Smooth muscle cell (in vitro differentiated cells): ENCODE results near the gene HSPA8. TPM values are rescaled to one million over a fixed set of nuclear protein-coding genes. Genes with fewer than 3 reads are reported as not detected.

Experiments used
- DNase-seq: peaks from one replicate; lab custom pipeline; 2025; ENCODE audit not compliant: unreplicated experiment; lab: John Stamatoyannopoulos, UW
- H2AFZ ChIP-seq: fragments of 200-600 bp; sonication (generic); 2 replicates; pipeline ENCODE4 v1.6.0; 2016; ENCODE audit warnings: antibody characterized with exemption, low read depth, mild to moderate bottlenecking
- H3F3A ChIP-seq: fragments of 200-600 bp; sonication (generic); 2 replicates; pipeline ENCODE4 v1.6.0; 2017; ENCODE audit warnings: antibody characterized with exemption, low read depth
- H3K27ac ChIP-seq: fragments of 200-600 bp; sonication (generic); 2 replicates; pipeline ENCODE4 v1.5.1; 2016; ENCODE audit warnings: low read depth, mild to moderate bottlenecking
- H3K27me3 ChIP-seq: fragments of 200-600 bp; sonication (generic); 2 replicates; pipeline ENCODE4 v1.6.1; 2016; ENCODE audit warnings: low read depth, mild to moderate bottlenecking
- H3K36me3 ChIP-seq: fragments of 200-600 bp; sonication (generic); 2 replicates; pipeline ENCODE4 v1.5.1; 2016; ENCODE audit warnings: low read depth
- H3K4me1 ChIP-seq: fragments of 200-600 bp; sonication (generic); 2 replicates; pipeline ENCODE4 v1.5.1; 2016; ENCODE audit warnings: low read depth
- H3K4me2 ChIP-seq: fragments of 200-600 bp; sonication (generic); 2 replicates; pipeline ENCODE4 v1.6.0; 2016; ENCODE audit warnings: mild to moderate bottlenecking
- H3K4me3 ChIP-seq: fragments of 200-600 bp; sonication (generic); 2 replicates; pipeline ENCODE4 v1.5.1; 2016; ENCODE audit warnings: mild to moderate bottlenecking
- H3K79me2 ChIP-seq: fragments of 200-600 bp; sonication (generic); 2 replicates; pipeline ENCODE4 v1.6.0; 2016; ENCODE audit warnings: low read depth, mild to moderate bottlenecking
- H3K9ac ChIP-seq: fragments of 200-600 bp; sonication (generic); 2 replicates; pipeline ENCODE4 v1.6.0; 2016; ENCODE audit warnings: low read depth
- H3K9me3 ChIP-seq: fragments of 200-600 bp; sonication (generic); replicated peaks from 2 replicates; pipeline ENCODE4 v1.5.1; 2016; ENCODE audit warnings: low read depth
- H4K20me1 ChIP-seq: fragments of 200-600 bp; sonication (generic); 2 replicates; pipeline ENCODE4 v1.6.0; 2016; ENCODE audit warnings: low read depth
- CTCF ChIP-seq: fragments of 200-600 bp; sonication (generic); IDR thresholded peaks from 2 replicates; pipeline ENCODE4 v1.5.1; 2017; ENCODE audit warnings: borderline replicate concordance, mild to moderate bottlenecking, antibody characterized with exemption; ENCODE audit not compliant: insufficient read depth, poor library complexity, severe bottlenecking
- WGBS: methylation state at CpG from one replicate; pipeline ENCODE4 v1.1.7; 2016; ENCODE audit warnings: low lambda C conversion rate; 5-methylcytosine and 5-hydroxymethylcytosine counted together
- polyA plus RNA-seq: library from polyadenylated mRNA; unstranded; fragments of >200 nt; fragmentation: Nextera tagmentation; extraction: Ambion mirVana; gene quantifications from 2 replicates; pipeline ENCODE4 v1.2.1, GENCODE V29; 2016
- total RNA-seq: library from RNA; depleted of rRNA; stranded (reverse); fragments of >200 nt; gene quantifications from 2 replicates; pipeline ENCODE4 v1.2.3, GENCODE V29; 2014

HSPA8 gene
- total and polyA plus RNA-seq, 2 experiments from 2014 or later = 449 to 1,497 TPM

- Histone ChIP-seq H3K4me1 (peaks cover 13% of the 10 kb centered on the region), H3K4me3 (no peak overlapping the region), H3K9me3 (no peaks in the 10 kb centered on the region), H3K27me3 (no peaks in the 10 kb centered on the region), H3K4me2 (no peak overlapping the region), H3K79me2 (peaks cover 13% of the 10 kb centered on the region), H3K27ac (no peak overlapping the region), H3F3A (peaks cover 45% of the 10 kb centered on the region), H2AFZ (no peak overlapping the region), H4K20me1 (peaks cover 54% of the 10 kb centered on the region), H3K9ac (no peak overlapping the region), H3K36me3 (peaks cover 22% of the 10 kb centered on the region)
- no peak for DNase-seq
- peak; percentile 65 for TF ChIP-seq CTCF
- 32% methylated on average over 11 of the region's 11 CpGs for WGBS
These were observed 7.5 kb downstream of the HSPA8 start for GRCh38 chr11:123054301-123055065.

GRCh38 chr11:123052901-123053721 is 8.8 kb downstream of the HSPA8 start:
- Histone ChIP-seq H3K4me1 (no peaks in the 10 kb centered on the region), H3K4me3 (no peak overlapping the region), H3K79me2 (no peaks in the 10 kb centered on the region), H4K20me1 (peaks cover 40% of the 10 kb centered on the region), H3K9me3 (no peaks in the 10 kb centered on the region), H2AFZ (no peak overlapping the region), H3K36me3 (peaks cover 19% of the 10 kb centered on the region), H3F3A (peaks cover 37% of the 10 kb centered on the region), H3K9ac (no peak overlapping the region), H3K27ac (no peak overlapping the region), H3K4me2 (no peak overlapping the region), H3K27me3 (no peaks in the 10 kb centered on the region)
- TF ChIP-seq CTCF = no peak
- 80% methylated on average over 5 of the region's 5 CpGs for WGBS
- no peak for DNase-seq

- Histone ChIP-seq H4K20me1 (peaks cover 25% of the 10 kb centered on the region), H3K27ac (no peak overlapping the region), H3K4me1 (no peaks in the 10 kb centered on the region), H3K4me2 (no peak overlapping the region), H3K79me2 (no peaks in the 10 kb centered on the region), H3K27me3 (no peaks in the 10 kb centered on the region), H3K9me3 (no peaks in the 10 kb centered on the region), H3K4me3 (no peak overlapping the region), H3K9ac (no peak overlapping the region), H2AFZ (no peak overlapping the region), H3K36me3 (peaks cover 8% of the 10 kb centered on the region), H3F3A (peaks cover 28% of the 10 kb centered on the region)
- TF ChIP-seq CTCF = no peak
- 98% methylated on average over 4 of the region's 4 CpGs for WGBS
- no peak for DNase-seq
These were observed 10.3 kb downstream of the HSPA8 start for GRCh38 chr11:123051634-123052033.
